Transverse colon (tissue), 4 donors: ENCODE results near the gene CHM. TPM values are rescaled to one million over a fixed set of nuclear protein-coding genes. Genes with fewer than 3 reads are reported as not detected.

Source experiments
- DNase-seq: peaks from one replicate; pipeline ENCODE4 v3.0.0-alpha.2; 2019
- H3K27ac ChIP-seq, 4 donors: fragments of 200-600 bp; sonication (generic); 2 replicates each; pipeline ENCODE4 v1.5.1; 2016 to 2018; ENCODE audit warnings: inconsistent platforms in 4 of 4
- H3K27me3 ChIP-seq: fragments of 200-600 bp; sonication (generic); 2 replicates; pipeline ENCODE4 v1.5.1; 2017; ENCODE audit warnings: inconsistent platforms
- H3K36me3 ChIP-seq, 4 donors: fragments of 200-600 bp; sonication (generic); 2 replicates each; pipeline ENCODE4 v1.5.1; 2017 to 2019; ENCODE audit warnings: inconsistent platforms in 4 of 4
- H3K4me1 ChIP-seq, 4 donors: fragments of 200-600 bp; sonication (generic); 2 replicates each; pipeline ENCODE4 v1.5.1; 2017 to 2020; ENCODE audit warnings: inconsistent platforms in 4 of 4
- H3K4me3 ChIP-seq, 4 donors: fragments of 200-600 bp; sonication (generic); 1 replicate in 1 of 4; 2 replicates in 3 of 4; pipeline versions ENCODE4 v1.5.1 to v1.6.1; 2017 to 2019; ENCODE audit warnings: inconsistent platforms in 4 of 4
- H3K9me3 ChIP-seq, 2 donors: fragments of 200-600 bp; sonication (generic); 2 replicates each; pipeline ENCODE4 v1.5.1; 2017 to 2019; ENCODE audit warnings: inconsistent platforms in 2 of 2
- CTCF ChIP-seq, 5 experiments: fragments of 200-600 bp in 3 of 5; fragments of 450-650 bp in 2 of 5; sonication (generic) in 3 of 5; IDR thresholded peaks; 1 replicate in 2 of 5; 2 replicates in 3 of 5; pipeline ENCODE4 v1.5.1; 2016 to 2017; ENCODE audit warnings: antibody characterized with exemption in 5 of 5, inconsistent platforms in 3 of 5, mild to moderate bottlenecking in 2 of 5, moderate library complexity in 1 of 5
- EP300 ChIP-seq: sonication (generic); formaldehyde crosslinking; IDR thresholded peaks from one replicate; pipeline ENCODE4 v1.6.1; 2017; ENCODE audit warnings: antibody characterized with exemption, low read depth
- POLR2A ChIP-seq: fragments of 450-650 bp; IDR thresholded peaks from one replicate; pipeline ENCODE4 v1.6.1; 2016; ENCODE audit warnings: antibody characterized with exemption, mild to moderate bottlenecking, moderate library complexity
- POLR2AphosphoS5 ChIP-seq, 3 donors: sonication (generic); formaldehyde crosslinking; IDR thresholded peaks; one replicate each; pipeline ENCODE4 v1.6.1; 2016; ENCODE audit warnings: antibody characterized with exemption in 3 of 3
- WGBS, 2 donors: methylation state at CpG; one replicate each; pipeline ENCODE4 v1.1.5; 2018; ENCODE audit warnings: low coverage in 1 of 2; 5-methylcytosine and 5-hydroxymethylcytosine counted together
- in situ Hi-C, 4 donors: fragments of 200-750 bp; cut with MboI; loops; one replicate each; pipeline versions ENCODE4 v1.15.0 to v1.15.1; 2017; ENCODE audit warnings: low sequenced_read_pairs in 3 of 4, low pct_ligation_motif_present in 1 of 4, low pct_unique_long_range_greater_than_20kb in 1 of 4
- intact Hi-C: fragments of 100-400 bp; cut with DNase I; formaldehyde crosslinking; loops from one replicate; pipeline ENCODE4 v1.15.1; 2023; ENCODE audit warnings: low total_unique reads
- total RNA-seq, 4 donors: library from RNA; depleted of rRNA; stranded (reverse); fragments of >200 nt; gene quantifications; one replicate each; pipeline ENCODE4 v1.1.0, GENCODE V29; 2016

The CHM gene
- total RNA-seq, 4 donors from 2014 or later: 7.8 to 22.8 (median 14.4) TPM

GRCh38 chrX:85914431-85914830, 132.9 kb downstream of the CHM start:
- Histone ChIP-seq H3K9me3 (no peaks in the 10 kb centered on the region), H3K36me3 (no peaks in the 10 kb centered on the region), H3K27ac (no peak overlapping the region), H3K4me3 (no peak overlapping the region), H3K27me3 (no peaks in the 10 kb centered on the region), H3K4me1 (no peaks in the 10 kb centered on the region)
- intact Hi-C loops: no loop called here
- no peak for DNase-seq
- in situ Hi-C loops: no loop called here
- WGBS, 2 donors: 79% methylated on average over 6 of the region's 6 CpGs; no CpG with 5 or more reads in 1 of the 2 donors
- no peak for TF ChIP-seq POLR2A
- TF ChIP-seq EP300: no peak
- no peak for TF ChIP-seq CTCF (IDR thresholded peaks at IDR 0.05)
- TF ChIP-seq POLR2AphosphoS5 (IDR thresholded peaks at IDR 0.05): no peak

GRCh38 chrX:85907316-85907715, 140.0 kb downstream of the CHM start:
- H3K27me3 ChIP-seq: no peaks in the 10 kb centered on the region
- intact Hi-C loops (no loop called here), in situ Hi-C loops (no loop called here)
- DNase-seq: no peak
- no peaks in the 10 kb centered on the region for H3K4me1 ChIP-seq
- no peaks in the 10 kb centered on the region for H3K9me3 ChIP-seq
- no peaks in the 10 kb centered on the region for H3K36me3 ChIP-seq
- H3K27ac ChIP-seq: no peak overlapping the region
- no peak overlapping the region for H3K4me3 ChIP-seq
- 93 to 100% methylated on average over 2 to 3 of the region's 3 CpGs for WGBS, 2 donors
- TF ChIP-seq POLR2AphosphoS5 (IDR thresholded peaks at IDR 0.05): no peak

DNA sequence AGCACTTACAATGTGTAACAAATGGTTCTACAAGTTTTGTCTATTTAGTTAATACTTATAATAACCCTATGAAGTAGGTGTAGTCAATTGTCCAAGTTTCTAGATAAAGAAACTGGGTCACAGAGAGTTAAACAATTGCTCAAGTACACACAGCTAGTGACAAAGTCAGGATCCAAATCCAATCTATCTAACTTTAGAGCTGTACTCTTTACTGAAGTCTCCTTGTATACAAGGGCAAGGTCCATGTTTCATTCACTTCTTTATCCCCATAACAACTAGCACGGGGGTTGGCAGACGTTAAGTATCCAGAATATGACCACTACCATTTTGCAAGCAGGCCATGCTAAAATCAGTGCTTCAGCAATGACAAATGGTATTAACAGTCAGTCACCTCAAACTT, 141.0 kb downstream of the CHM start:
- no peak overlapping the region for H3K4me3 ChIP-seq
- H3K27ac ChIP-seq: no peak overlapping the region
- TF ChIP-seq POLR2AphosphoS5 (IDR thresholded peaks at IDR 0.05) (no peak), EP300 (no peak), CTCF (IDR thresholded peaks at IDR 0.05) (no peak), POLR2A (no peak)
- 60% methylated on average over 2 of the region's 2 CpGs; no CpG with 5 or more reads in 1 of the 2 donors for WGBS, 2 donors
- H3K36me3 ChIP-seq: no peaks in the 10 kb centered on the region
- no peak for DNase-seq
- intact Hi-C loops (no loop called here), in situ Hi-C loops (no loop called here)
- H3K9me3 ChIP-seq: no peaks in the 10 kb centered on the region
- H3K4me1 ChIP-seq: no peaks in the 10 kb centered on the region
- H3K27me3 ChIP-seq: no peaks in the 10 kb centered on the region

GRCh38 chrX:85905851-85906250, 141.5 kb downstream of the CHM start:
- Histone ChIP-seq H3K4me1 (no peaks in the 10 kb centered on the region), H3K36me3 (no peaks in the 10 kb centered on the region), H3K27me3 (no peaks in the 10 kb centered on the region), H3K4me3 (no peak overlapping the region), H3K9me3 (no peaks in the 10 kb centered on the region), H3K27ac (no peak overlapping the region)
- in situ Hi-C loops: no loop called here
- intact Hi-C loops: no loop called here
- no peak for DNase-seq
- TF ChIP-seq POLR2AphosphoS5 (IDR thresholded peaks at IDR 0.05) (no peak), CTCF (IDR thresholded peaks at IDR 0.05) (no peak), EP300 (no peak), POLR2A (no peak)
- 67 to 78% methylated on average over 1 to 3 of the region's 3 CpGs for WGBS, 2 donors

DNA sequence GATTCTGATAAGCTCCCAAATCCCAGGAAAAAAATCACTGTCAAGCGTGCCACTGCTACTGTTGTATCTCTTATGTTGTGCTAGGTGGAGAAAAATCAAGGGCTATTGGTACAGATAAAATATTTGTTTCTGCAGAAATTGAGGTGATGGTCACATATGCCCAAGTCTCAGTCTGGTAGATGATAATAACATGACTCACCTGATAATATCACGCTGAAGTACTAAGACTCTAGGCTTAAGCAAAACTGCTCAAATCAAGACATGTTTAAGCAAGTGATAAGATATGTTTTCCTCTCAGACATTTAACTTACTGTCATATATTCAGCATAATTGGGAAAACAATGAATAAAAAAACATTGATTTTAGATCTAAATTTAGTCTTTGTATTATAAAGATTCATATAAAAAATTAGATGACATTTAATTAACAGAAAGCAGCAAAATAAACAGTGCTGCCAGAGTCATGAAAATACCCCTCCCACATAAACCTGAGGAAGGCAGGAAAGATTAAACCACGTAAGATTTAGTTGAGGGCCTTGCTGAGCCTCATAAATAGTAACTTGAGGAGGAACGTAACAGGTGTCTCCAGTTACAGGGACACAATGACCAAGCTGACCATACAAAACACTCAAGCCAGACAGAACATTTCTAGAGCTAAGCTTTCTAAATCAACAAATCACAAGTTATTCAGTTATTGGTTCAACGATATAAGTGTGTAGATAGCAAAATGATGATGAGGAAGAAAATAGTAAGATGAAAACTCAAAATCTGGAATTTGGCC, 143.5 kb downstream of the CHM start:
- Histone ChIP-seq H3K4me3 (no peak overlapping the region), H3K27ac (no peak overlapping the region), H3K4me1 (no peaks in the 10 kb centered on the region), H3K27me3 (no peaks in the 10 kb centered on the region), H3K9me3 (no peaks in the 10 kb centered on the region), H3K36me3 (no peaks in the 10 kb centered on the region)
- no peak for DNase-seq
- TF ChIP-seq POLR2AphosphoS5 (IDR thresholded peaks at IDR 0.05) (no peak), EP300 (no peak), POLR2A (no peak), CTCF (IDR thresholded peaks at IDR 0.05) (no peak)
- in situ Hi-C loops: no loop called here
- intact Hi-C loops: no loop called here
- 68 to 100% methylated on average over 2 to 5 of the region's 5 CpGs for WGBS, 2 donors
